GM18517 (cell line): ENCODE measurements around the gene NCS1.

ENCODE experiments used
- ATAC-seq: cut with Tn5 transposase; IDR thresholded peaks from one replicate; pipeline ENCODE4 v1.9.1; 2021; ENCODE audit warnings: mild to moderate bottlenecking, moderate library complexity; ENCODE audit not compliant: unreplicated experiment

Gene NCS1

DNA sequence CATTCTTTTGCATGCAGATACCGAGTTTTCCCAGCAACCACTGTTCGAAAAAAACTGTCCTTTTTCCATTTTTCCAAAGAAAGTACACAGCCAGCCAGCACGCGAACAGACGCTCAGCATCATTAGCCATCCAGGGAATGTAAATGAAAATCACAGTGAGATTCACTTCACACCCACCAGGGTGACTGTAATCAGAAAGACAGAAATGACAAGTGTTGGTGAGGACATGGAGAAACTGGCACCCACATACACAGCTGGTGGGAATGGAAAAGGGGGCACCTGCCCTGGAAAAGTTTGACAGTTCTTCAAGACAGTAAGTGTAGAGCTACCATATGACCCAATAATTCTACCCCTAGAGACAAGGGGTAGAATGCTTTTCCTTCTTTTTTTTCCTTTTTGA is 25.0 kb upstream of the NCS1 start:
- no peak for ATAC-seq

GRCh38 chr9:130147910-130148309 is 24.3 kb upstream of the NCS1 start:
- ATAC-seq = no peak

DNA sequence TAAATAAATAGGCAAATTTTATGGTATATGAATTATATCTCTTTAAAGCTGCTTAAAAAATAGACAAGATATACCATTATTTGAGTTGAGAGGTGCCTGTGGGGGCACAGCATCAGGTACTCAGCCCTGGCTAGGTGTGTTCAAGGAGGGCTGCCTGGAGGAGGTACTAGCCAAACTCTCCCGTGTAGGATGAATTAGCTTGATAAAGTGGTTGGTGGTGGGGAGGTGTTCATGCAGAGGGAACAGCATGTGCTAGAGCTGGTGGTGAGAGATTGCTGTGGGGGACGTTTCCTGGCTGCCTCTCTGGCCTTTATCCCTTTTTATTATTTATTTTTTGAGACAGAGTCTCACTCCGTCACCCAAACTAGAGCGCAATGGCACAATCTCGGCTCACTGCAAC is 23.2 kb upstream of the NCS1 start:
- ATAC-seq = no peak

DNA sequence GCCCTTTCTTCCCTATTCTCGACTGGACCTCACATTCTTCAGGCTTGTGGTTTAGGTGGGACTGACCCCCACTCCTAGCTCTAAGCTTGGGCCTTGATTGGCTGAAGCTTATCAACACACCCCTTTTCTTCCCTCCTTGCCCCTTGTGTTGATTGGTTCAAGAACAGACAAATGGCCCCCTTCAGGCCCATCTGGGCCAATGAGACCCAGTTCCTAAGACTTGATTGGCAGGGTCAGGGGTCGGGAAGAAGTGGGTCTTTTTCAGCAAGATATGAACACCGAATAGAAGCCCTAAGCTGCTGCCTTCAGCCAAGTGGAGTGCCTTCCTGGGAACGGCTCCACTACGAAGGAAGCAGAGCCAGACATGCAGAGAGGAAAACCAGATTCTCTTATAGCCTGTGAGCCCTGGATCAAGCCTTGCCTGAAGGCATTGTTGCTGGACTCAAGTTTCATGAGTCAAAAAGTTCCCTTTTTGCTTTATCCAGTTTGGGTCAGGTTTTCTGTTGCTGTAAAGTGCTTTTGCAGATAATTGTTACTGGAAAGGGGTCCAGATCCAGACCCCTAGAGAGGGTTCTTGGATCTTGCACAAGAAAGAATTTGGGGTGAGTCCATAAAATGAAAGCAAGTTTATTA is 22.4 kb upstream of the NCS1 start:
- no peak for ATAC-seq

DNA sequence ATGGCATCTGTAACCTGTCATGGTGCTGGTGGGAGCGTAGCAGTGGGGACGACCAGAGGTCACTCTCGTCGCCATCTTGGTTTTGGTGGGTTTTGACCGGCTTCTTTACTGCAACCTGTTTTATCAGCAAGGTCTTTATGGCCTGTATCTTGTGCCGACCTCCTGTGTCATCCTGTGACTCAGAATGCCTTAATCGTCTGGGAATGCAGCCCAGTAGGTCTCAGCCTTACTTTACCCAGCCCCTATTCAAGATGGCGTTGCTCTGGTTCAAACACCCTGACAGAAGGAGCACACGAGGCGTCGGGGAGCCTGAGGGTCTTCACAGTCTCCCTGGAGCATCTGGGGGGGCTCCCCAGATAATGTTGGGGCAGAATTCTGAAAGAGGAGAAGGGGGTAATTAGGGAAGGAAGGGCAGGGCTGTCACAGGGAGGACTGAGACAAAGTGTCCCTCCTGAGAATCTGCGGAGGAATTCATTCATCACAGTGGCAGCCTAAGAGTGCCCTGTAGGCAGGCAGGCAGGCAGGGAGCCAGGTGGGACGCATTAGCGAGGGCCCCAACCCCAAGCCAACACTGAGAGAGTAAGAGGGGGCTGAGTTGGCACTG is 21.3 kb upstream of the NCS1 start:
- no peak for ATAC-seq

- ATAC-seq = no peak
These were observed 17.4 kb upstream of the NCS1 start for GRCh38 chr9:130154816-130155215.

GRCh38 chr9:130155647-130156046 is 16.6 kb upstream of the NCS1 start:
- no peak for ATAC-seq

GRCh38 chr9:130156672-130157071 is 15.5 kb upstream of the NCS1 start:
- ATAC-seq = no peak

DNA sequence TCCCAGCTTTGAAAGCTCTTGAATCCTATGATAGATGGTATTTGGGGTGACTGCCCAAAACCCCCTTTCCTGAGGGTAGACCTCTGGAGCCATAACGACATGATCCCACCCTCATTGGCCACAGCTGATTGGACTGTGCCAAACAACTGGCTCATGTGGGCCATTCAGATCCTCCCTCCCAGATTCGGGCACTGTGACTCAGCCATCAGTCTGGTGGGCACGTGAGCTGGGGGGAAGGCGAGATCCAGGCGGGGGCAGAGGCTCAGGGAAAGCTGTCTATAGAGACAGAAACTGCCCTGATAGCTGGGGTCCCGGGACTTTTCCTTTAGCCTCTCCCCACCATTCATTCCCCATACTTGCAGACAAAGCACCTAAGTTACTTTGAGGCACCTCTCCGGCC is 15.1 kb upstream of the NCS1 start:
- no peak for ATAC-seq

DNA sequence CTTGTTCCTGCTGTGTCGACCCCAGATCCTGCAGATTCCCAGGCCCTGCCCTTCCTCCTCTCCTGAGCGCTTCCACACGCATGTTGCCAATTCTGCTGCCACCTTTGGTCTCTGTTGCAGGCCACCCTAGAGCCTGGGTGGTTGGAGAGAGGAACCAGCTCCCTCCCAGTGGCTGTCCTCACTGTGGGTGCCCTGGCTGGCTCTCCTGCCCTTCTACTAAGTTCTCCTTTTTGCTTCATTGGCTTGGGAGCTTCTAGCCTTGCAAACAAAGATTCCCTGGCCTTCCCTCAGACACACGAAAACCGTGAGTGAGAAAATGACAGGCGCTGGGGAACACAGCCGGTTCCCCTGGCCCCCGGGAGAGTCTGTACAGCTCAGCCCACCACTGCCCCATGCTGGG is 14.2 kb upstream of the NCS1 start:
- ATAC-seq = no peak

DNA sequence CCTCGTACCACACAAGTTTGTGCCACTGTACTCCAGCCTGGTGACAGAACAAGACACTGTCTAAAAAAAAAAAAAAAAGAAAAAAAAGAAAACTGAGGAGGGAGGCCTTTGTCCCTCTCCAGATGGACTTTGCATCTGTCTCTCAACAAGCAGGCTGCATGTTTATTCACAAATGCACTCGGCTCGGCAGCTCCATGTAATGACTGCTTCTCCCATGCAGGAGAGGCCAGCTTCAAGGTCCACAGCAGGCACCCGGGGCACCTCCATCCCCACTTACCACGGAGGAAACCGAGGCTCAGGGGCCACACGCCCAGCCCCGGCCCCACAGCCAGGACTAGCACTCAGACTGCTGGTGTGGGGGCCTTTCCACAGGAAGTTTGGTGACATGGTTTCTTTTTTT is 13.1 kb upstream of the NCS1 start:
- no peak for ATAC-seq

DNA sequence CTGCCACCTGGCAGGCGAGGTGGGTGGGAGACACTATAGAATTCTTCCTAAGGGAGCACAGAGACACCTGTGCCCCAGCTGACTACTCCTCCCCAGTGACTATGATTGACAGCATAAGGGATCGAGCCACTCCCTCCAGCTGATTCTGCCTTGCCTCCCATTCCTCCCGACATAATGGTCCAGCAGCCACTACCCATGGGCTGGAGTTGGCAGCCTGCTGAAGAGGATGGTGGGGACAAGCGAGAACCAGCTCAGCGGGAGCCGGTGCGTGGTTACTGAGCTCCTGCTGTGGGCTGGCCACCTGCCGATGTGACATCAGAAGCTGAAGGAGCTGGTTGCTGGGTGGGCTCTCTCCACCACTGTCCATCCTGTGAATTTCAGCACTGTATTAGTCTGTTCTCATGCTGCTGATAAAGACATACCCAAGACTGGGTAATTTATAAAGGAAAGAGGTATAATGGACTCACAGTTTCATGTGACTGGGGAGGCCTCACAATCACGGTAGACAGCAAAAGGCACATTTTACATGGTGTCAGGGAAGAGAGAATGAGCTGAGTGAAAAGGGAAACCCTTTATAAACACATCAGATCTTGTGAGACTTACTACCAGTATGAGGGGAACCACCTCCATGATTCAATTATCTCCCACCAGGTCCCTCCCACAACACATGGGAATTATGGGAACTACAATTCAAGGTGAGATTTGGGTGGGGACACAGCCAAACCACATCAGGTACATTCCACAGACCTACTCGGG is 12.1 kb upstream of the NCS1 start:
- no peak for ATAC-seq

DNA sequence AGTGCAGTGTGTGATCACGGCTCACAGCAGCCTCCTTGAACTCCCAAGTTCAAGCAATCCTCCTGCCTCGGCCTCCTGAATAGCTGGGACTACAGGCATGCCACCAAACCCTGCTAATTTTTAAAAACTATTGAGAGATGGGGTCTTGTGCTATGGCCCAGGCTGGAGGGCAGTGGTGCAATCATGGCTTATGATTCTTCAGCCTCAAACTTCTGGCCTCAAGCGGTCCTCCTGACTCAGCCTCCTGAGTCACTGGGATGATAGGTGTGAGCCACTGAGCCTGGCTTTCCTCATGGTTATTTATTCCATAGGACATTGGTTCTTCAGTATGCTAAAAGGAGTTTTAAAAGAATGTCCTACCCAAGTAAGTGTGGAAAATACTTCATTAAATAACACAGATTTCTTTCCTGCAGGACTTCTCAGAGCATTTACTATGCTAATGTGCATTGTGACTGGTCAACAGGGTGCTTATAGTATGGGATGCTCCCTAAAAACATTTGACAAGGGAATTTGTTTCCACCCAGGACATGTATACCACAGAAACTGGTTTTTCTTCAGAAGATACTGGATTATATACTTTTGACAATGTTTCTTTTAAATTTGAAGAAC is 11.2 kb upstream of the NCS1 start:
- no peak for ATAC-seq

GRCh38 chr9:130165579-130165978 is 6.6 kb upstream of the NCS1 start:
- ATAC-seq = no peak

- ATAC-seq = no peak
These were observed 5.8 kb upstream of the NCS1 start for GRCh38 chr9:130166399-130166798.

GRCh38 chr9:130167927-130168326 is 4.3 kb upstream of the NCS1 start:
- ATAC-seq = no peak

GRCh38 chr9:130171226-130172148 is 717 bp upstream of the NCS1 start:
- no peak for ATAC-seq

DNA sequence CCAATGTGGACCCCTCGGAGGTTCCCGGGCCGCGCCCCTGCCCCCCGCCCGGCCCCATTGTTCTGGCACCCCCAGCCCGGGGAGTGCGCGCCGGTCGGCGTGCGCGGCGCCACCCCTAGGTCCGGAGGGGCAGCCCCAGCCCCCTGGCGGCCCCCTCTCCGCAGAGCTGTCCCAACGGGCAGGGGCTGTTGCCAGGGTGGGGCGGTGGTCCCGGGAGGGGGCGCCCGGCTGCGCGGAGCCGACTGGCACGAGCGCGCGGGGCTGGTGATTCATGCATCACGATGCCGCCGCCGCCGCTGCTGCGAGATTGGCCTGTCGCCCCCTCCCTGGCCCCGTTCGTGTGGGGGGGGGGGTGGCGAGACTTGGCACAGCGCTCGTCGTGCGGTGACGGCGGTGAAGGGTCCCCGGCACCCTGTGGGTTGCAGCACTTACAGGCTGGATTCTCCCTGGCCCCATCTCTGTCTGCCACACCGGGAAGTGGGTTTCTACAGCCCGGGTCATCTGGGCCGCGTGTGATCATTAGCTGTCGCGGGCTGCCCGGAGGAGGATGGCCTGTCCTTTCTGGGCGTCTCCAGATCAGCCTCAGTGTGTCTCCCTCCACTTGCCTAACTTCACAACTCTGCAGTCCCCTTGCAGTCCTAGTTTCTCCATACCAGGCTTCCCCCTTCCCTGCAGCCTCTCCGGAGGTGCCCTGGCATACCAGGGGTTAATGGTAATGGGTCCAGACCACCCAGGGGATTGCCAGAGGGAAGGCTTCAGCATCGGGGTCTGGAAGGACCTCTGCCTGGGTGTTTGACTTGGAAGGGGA is 858 bp downstream of the NCS1 start:
- ATAC-seq = no peak

GRCh38 chr9:130173666-130173983 is 1.4 kb downstream of the NCS1 start:
- ATAC-seq = no peak

- no peak for ATAC-seq
These were observed 1.8 kb downstream of the NCS1 start for GRCh38 chr9:130174025-130174424.
